Measurements from ENCODE around the gene WDR20. TPM values are rescaled to one million over a fixed set of nuclear protein-coding genes. Genes with fewer than 3 reads are reported as not detected.

The WDR20 gene
- total and polyA plus RNA-seq, 10 of the 15 experiments (the other 5 are each of a cell fraction or from before 2014, with no cell fraction given) = 9.1 to 25.9 (median 18.4) TPM

DNA sequence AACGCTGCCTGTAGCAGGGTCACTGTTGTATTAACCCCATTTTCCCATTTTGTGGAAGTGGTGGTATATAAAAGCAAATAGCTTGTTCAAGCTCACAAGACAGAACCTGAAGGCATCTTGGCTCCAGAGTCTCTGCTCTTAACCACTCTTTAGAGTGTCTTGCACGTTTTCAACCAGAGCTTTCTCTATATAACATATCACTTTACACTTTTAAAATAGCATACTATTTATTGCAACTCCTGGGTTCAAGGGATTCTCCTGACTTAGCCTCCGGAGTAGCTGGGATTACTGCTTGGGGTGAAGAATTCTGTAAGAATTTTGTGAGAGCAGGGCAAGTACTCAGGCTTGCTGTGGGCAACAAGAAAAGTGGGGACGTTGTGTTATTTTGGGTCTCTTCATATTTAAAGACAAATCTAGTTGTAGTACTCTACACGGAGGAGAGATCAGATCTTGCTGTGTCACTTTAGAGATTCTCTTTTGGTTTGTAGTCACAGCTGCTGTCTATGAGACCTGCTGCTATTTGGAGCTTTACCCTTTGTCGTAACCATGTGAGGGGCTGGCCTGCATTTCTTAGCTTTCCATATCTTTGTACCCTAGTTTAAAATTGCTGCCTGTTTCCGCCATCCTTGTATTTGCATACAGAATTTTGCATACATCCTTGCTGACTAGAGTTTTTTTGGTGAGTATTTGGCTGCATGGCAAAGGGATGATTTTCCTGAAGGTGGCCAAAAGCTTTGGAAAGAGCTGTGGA, 40.7 kb downstream of the WDR20 start (continued):
- TF ChIP-seq, protein P1, sequence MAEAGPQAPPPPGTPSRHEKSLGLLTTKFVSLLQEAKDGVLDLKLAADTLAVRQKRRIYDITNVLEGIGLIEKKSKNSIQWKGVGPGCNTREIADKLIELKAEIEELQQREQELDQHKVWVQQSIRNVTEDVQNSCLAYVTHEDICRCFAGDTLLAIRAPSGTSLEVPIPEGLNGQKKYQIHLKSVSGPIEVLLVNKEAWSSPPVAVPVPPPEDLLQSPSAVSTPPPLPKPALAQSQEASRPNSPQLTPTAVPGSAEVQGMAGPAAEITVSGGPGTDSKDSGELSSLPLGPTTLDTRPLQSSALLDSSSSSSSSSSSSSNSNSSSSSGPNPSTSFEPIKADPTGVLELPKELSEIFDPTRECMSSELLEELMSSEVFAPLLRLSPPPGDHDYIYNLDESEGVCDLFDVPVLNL (IDR thresholded peaks at IDR 0.05; ENCODE audit: low read depth, low read length) = 0 out of 2 replicates have a peak, but pooled peaks have one; percentile 41

DNA sequence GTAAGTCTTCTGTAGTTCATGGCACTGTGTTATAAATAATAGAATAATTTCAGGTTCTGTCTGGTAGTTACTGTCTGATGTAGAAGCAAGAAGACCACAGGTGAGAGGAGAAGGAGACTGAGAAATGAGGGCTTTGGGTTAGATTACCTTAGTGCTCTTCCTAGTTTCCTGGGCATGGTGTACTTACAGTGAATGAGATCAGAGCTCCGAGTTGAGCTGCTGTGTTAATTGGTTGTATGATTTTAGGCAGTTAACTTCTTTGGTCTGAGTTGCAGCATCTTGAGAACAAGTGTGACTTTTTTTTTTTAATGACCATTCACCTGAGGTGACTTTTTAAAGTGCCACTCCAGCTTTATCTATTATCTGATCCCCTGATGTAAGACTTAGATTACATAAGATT, 41.5 kb downstream of the WDR20 start:
- BruUV-seq (replicated peaks) = no TSS peak
- POLR2A ChIA-PET = interaction anchor here (0.5 to 1.8 kb wide), 3 partner anchors 16 to 124 kb away, joined by 3 to 6 read pairs (median 3); partner anchors contain the start of gene MOK
- WGBS (ENCODE audit: insufficient coverage, insufficient replicate concordance, low lambda C conversion rate, missing lambda C conversion rate) = 87% methylated on average over 1 of the region's 1 CpG
- FAIRE-seq (no peak), ATAC-seq (peak; percentile 33), DNase-seq (ENCODE audit: low read depth, low spot score) (no peak)
- CTCF ChIA-PET = interaction anchor here (0.6 to 1.8 kb wide), 6 partner anchors 13 to 114 kb away, joined by 3 to 5 read pairs (median 4); no protein-coding TSS in a partner anchor
- no peaks in the 10 kb centered on the region for H3K27me3 ChIP-seq (replicated peaks in 1 of 2; ENCODE audit: control insufficient read depth in 2 of 2, insufficient read depth in 2 of 2, low read length in 1 of 2)
- H3K4me3 ChIP-seq = no peak overlapping the region
- intact Hi-C loops (cut with micrococcal nuclease; ENCODE audit: unreplicated experiment) = no loop called here
- no peaks in the 10 kb centered on the region; the same call in 1 of the 2 replicates for H4K20me1 ChIP-seq (ENCODE audit: control insufficient read depth, insufficient read depth)
- H3K4me2 ChIP-seq (ENCODE audit: control insufficient read depth, insufficient read depth) = no peak overlapping the region
- peaks cover 0 to 5% of the 10 kb centered on the region in 2 experiments; a peak in 2 of 4 replicates for H3K36me3 ChIP-seq (ENCODE audit: control insufficient read depth in 2 of 2, insufficient read depth in 2 of 2, low read length in 1 of 2)
- H2AFZ ChIP-seq (ENCODE audit: control insufficient read depth, low read depth, low read length) = no peak overlapping the region
- H3K9ac ChIP-seq (ENCODE audit: control insufficient read depth, insufficient read depth, low read length) = no peak overlapping the region
- peak overlapping the region; percentile 18; the same call in 1 of the 2 replicates for H3K27ac ChIP-seq (ENCODE audit: control insufficient read depth, insufficient read depth)
- H3K4me1 ChIP-seq (ENCODE audit: control insufficient read depth, insufficient read depth, low read length) = peaks cover 10% of the 10 kb centered on the region
- TF ChIP-seq RAD21 (IDR thresholded peaks at IDR 0.05; ENCODE audit: insufficient read depth, low read depth, low read length) (no peak), POLR2AphosphoS2 (IDR thresholded peaks at IDR 0.05; ENCODE audit: low read depth, low read length) (no peak), WRNIP1 (IDR thresholded peaks at IDR 0.05; ENCODE audit: borderline replicate concordance, low read depth, low read length) (no peak), BACH1 (IDR thresholded peaks at IDR 0.05; ENCODE audit: borderline replicate concordance) (no peak), EZH2 (IDR thresholded peaks at IDR 0.05; ENCODE audit: borderline replicate concordance, control insufficient read depth, low read depth, low read length) (no peak), YBX1 (IDR thresholded peaks at IDR 0.05) (no peak)
- TF ChIP-seq, protein P2, sequence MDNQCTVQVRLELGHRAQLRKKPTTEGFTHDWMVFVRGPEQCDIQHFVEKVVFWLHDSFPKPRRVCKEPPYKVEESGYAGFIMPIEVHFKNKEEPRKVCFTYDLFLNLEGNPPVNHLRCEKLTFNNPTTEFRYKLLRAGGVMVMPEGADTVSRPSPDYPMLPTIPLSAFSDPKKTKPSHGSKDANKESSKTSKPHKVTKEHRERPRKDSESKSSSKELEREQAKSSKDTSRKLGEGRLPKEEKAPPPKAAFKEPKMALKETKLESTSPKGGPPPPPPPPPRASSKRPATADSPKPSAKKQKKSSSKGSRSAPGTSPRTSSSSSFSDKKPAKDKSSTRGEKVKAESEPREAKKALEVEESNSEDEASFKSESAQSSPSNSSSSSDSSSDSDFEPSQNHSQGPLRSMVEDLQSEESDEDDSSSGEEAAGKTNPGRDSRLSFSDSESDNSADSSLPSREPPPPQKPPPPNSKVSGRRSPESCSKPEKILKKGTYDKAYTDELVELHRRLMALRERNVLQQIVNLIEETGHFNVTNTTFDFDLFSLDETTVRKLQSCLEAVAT (IDR thresholded peaks at IDR 0.05) = peak; percentile 27; the same call in 1 of the 2 replicates
- H3K9me3 ChIP-seq (replicated peaks; ENCODE audit: control insufficient read depth, insufficient read depth, low read length) = no peaks in the 10 kb centered on the region
- RAD21 ChIA-PET (ENCODE audit: unreplicated experiment) = no interaction called here
- H3K79me2 ChIP-seq (ENCODE audit: control insufficient read depth, insufficient read depth, low read length) = peaks cover 57% of the 10 kb centered on the region
- SMC1A ChIA-PET (ENCODE audit: uncharacterized antibody, unreplicated experiment) = interaction anchor here (0.5 to 2.8 kb wide), 10 partner anchors 10 to 297 kb away, joined by 3 to 9 read pairs (median 4); no protein-coding TSS in a partner anchor
- in situ Hi-C loops (cut with MboI) = no loop called here

Measured in GM12878 (cell line).